ENCODE measurements around the gene SPRYD3.

SPRYD3 gene

GRCh38 chr12:53062011-53062961, 16.9 kb downstream of the SPRYD3 start:
- no peak for DNase-seq

GRCh38 chr12:53061404-53062010, 17.7 kb downstream of the SPRYD3 start:
- DNase-seq = no peak

- no peak for DNase-seq
Observed at GRCh38 chr12:53060721-53061276, 18.4 kb downstream of the SPRYD3 start.

GRCh38 chr12:53060064-53060720, 19.0 kb downstream of the SPRYD3 start:
- no peak for DNase-seq

DNA sequence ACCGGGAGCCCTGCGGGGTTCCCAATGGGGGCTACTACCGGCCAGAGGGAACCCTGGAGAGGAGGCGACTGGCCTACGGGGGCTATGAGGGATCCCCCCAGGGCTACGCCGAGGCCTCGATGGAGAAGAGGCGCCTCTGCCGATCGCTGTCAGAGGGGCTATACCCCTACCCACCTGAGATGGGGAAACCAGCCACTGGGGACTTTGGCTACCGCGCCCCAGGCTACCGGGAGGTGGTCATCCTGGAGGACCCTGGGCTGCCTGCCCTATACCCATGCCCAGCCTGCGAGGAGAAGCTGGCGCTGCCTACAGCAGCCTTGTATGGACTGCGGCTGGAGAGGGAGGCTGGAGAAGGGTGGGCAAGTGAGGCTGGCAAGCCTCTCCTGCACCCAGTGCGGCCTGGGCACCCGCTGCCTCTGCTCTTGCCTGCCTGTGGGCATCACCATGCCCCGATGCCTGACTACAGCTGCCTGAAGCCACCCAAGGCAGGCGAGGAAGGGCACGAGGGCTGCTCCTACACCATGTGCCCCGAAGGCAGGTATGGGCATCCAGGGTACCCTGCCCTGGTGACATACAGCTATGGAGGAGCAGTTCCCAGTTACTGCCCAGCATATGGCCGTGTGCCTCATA, 19.6 kb downstream of the SPRYD3 start:
- DNase-seq = no peak

- no peak for DNase-seq
Observed at GRCh38 chr12:53058674-53059433, 20.3 kb downstream of the SPRYD3 start.

DNA sequence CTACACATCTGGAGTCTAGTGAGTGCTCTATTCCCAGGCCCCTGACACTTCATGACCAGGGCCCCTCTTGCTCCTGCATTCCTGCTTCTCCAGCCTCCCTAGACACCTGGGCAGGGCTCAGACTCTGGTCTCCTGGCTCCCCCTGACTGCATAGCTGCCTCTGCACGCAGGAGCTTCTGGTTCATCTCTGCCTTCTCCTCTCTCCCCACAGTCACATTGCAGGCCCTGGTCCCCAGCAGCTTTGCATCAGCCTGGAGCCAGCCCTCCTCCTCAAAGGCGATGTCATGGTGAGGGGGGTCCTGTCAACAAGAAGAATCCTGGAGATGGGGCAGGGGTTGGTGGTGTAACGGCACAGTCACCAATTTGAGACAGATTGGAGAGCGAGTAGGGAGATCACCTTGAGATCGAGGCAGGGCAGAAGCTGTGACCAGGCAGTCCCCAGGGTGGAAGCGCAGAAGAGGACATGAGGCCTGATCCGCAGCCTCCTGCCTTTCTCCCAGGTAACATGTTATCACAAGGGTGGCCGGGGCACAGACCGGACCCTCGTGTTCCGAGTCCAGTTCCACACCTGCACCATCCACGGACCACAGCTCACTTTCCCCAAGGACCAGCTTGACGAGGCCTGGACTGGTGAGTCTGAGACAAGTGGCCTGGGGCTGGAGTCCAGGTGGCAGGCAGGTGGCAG, 21.2 kb downstream of the SPRYD3 start:
- no peak for DNase-seq

- DNase-seq = no peak
Observed at GRCh38 chr12:53056901-53057300, 22.3 kb downstream of the SPRYD3 start.

DNA sequence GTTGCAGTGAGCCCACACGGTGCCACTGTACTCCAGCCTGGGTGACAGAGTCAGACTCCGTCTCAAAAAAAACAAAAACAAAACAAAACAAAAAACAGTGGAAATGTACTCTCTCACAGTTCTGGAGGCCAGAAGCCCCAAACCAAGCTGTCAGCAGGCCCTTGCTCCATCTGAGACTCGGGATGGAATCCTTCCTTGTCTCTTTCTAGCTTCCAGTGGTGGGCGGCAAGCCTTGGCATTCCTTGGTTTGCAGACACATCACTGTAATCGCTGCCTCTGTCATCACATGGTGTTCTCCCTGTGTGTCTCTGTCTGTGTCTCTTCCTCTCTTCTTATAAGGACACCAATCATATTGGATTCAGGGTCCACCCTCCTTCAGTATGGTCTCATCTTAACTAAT, 22.9 kb downstream of the SPRYD3 start:
- DNase-seq = peak; percentile 40

DNA sequence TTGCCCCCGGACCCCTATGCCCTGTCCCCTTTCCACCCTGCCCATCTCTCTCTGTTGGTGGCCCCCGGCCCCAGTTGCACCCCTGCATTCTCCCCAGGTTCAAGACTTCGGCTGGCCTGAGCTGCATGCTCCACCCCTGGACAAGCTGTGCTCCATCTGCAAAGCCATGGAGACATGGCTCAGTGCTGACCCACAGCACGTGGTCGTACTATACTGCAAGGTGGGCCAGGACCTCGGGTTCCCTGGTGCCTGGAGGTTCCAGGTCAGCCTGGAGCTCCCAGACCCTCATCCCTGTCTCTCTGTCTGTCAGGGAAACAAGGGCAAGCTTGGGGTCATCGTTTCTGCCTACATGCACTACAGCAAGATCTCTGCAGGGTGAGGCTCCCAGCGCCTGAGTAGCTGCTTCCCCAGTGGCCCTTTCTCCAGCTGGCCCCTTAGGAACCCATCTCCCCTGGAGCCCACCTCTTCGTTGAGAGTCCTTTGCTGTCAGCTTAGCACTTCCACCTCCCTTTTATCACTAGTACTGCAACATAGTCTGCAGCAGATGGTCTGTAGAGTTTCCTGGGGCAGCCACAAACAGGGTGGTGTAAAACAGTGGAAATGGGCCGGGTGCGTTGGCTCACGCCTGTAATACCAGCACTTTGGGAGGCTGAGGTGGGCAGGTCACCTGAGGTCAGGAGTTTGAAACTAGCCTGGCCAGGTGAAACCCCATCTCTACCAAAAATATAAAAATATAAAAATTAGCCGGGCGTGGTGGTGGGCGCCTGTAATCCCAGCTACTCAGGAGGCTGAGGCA, 23.5 kb downstream of the SPRYD3 start:
- DNase-seq = no peak

- DNase-seq = peak; percentile 89
Observed at GRCh38 chr12:53054112-53054878, 24.9 kb downstream of the SPRYD3 start.

- DNase-seq = peak; percentile 34
Observed at GRCh38 chr12:53053218-53054111, 25.7 kb downstream of the SPRYD3 start.

DNA sequence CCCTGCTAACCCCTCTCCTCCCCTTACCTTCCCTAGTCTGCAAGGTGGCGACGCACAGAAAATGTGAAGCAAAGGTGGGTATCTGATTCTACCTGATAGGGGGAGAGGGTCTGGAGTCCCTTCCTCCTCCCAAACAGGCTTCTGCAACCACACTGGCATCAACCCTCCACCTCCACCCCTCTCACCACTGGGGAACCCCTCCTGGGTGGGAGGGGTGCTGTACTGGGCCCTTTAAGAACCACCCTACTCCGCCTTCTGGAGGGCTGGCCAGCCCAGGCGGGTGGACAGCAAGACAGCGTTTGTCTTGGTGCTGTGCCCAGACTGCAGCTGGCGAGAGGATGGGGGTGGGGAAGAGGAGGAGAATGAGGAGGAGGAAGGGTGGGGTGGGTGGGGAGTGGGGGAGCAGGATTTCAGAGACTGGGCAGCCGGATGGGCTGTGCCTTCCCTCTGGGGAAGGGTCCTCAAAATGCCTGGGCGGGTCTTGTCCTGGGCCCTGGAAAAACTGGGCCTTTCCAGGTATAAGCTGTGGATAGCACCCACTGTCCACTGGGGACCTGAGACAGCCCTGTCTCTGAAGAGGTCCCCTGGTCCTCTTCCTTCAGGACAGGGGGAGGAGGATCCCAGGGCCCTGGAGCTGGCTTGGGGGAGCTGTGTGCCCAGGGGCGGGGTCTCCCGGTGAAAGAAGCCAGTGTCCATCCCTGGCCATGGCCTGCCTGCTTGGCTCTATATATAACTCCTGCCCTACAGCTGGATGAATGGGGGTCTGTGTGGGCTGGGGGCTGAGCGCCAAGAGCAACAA, 26.6 kb downstream of the SPRYD3 start:
- peak; percentile 88 for DNase-seq

DNA sequence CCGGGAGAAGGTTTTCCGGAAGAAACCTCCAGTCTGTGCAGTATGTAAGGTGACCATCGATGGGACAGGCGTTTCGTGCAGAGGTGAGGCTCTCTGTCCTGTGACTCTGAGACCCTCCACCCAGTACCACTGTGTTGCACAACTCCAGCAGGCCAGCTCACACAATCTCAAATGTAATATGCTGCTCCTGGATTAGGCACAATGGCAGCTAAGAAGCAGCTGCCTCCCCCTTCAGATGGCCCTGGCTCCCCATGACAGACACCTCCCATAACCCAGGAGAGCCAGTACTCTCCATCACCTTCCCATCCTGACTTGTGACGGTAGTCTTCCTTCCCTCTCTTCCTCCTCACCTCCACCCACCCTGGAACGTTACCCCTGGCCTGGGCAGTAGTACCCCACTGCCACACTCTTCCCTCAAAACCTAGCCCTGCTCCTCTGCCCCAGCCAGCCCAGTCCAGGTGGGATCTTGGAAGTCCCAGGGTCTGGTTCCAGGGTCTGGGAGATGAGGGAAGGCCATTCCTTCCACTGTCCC, 27.2 kb downstream of the SPRYD3 start:
- DNase-seq = no peak

- DNase-seq = peak; percentile 62
Observed at GRCh38 chr12:53051058-53051880, 27.9 kb downstream of the SPRYD3 start.

DNA sequence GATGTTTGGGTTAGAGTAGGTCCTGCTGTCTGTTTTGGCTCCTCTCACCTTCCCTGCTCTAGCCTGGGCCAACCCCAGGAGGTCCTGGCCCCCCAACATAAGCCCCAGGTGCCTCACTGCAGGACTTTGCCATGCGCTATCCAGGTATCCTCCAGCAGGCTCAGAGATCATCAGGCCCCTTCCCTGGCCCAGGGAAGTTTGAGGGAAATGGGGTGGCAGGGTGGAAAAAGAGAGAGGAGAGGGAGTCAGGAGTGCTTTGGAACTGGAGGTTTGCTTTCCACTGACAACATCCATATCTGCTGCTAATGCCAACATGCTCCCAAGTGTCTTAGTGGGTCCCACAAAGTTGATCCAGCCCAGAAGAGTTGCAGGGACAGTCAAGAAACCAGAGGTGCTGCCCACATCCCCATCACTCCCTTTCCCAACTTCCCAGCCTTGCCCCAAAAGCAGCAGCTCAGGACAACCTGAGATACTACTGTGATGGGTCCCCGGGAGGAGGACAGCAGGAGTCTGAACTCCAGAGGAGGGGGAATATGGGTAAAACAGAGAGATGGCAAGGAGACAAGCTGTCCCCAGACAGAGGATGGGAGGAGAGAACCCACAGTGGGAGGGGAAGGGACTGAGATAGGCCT, 28.6 kb downstream of the SPRYD3 start:
- DNase-seq = no peak

Data from fibroblast of skin of scalp (primary cell).